Left ventricle myocardium superior (tissue), 1 donor: Measurements from ENCODE around the gene AIFM1. TPM values are rescaled to one million over a fixed set of nuclear protein-coding genes. Genes with fewer than 3 reads are reported as not detected.
A peak's percentile ranks its signal among the peaks of the same experiment; 100 is the strongest.

Experiments
- ATAC-seq: fragments of 200-7000 bp; cut with Tn5 transposase; one replicate; pipeline ENCODE4 v1.9.1; 2020; ENCODE audit warnings: mild to moderate bottlenecking, moderate library complexity
- DNase-seq: peaks from one replicate; pipeline ENCODE4 v3.0.0-alpha.2; 2020
- intact Hi-C: fragments of 100-400 bp; cut with micrococcal nuclease; formaldehyde crosslinking; loops from one replicate; pipeline ENCODE4 v1.11.0; 2022
- total RNA-seq: library from RNA; stranded (reverse); fragmentation: NEBNext Ultra II Directional; extraction: Animal tissue kit (Norgen Biotek cat#: 25700); gene quantifications from one replicate; pipeline ENCODE4 v1.2.1, GENCODE V29; 2021
- donor health status: DM: no; HTN: yes; CAD: no; lungs with severe emphysema.

Gene AIFM1
- total RNA-seq, 1 donor from 2014 or later: 134 TPM

DNA sequence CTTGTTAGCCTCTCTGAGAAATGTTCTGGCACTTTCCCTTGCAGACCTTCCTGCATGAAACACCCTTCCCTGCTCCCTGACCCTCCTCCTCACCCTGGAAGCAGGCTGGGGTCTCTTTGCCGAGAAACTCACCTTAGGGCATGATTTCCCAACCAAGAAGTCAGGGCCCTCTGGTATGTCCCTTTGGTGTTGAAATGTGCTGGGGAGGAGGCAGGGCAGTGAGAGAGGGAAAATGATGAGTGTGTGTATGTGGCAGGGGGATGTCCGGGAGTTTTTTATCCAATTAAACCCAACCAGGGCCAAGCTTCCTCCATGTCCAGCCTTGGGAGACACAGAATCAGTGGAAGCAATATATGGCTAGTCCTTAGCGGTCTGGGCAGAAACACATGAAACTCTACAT is 60.4 kb downstream of the AIFM1 start:
- no peak for ATAC-seq
- intact Hi-C loops: no loop called here
- DNase-seq: no peak

DNA sequence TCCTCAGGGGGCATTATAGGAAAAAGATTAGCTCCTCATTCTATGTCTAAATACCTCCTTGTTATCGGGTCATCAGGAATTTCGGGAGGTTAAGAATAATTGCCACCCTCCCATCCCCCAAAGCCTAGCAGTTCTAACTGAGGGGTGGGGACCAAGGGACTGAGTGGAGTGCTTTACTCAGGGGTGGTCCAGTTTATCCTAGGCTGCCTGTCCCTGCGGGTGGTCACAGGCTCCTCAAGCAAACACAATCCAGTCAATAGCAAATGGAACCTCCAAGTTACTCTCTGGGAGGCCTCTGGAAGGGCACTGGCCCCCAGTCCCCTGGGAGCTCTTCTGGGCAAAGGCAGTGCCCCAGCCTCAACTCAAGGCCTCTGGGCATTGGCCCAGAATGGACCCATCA is 62.0 kb downstream of the AIFM1 start:
- intact Hi-C loops: no loop called here
- no peak for DNase-seq

DNA sequence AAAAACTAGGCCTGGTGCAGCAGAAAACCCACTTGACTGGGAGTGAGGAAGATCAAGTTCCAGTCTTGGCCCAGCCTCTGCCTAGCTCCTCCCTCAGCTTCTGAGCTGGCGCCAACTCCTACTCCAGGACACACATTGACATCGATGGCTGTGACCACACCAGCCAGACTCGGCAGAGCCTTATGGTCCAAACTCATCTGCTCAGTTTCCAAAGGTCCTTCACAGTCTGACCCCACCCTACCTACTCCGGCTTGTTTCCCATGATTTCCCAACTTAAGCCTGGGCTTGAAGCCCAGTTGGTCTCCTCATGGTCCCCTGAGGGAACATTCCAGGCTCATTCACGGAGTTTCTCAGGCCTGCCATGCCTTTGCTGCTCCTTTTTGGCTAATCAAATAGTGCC is 65.5 kb downstream of the AIFM1 start:
- intact Hi-C loops: no loop called here
- DNase-seq: peak; percentile 81
- ATAC-seq: peak; percentile 96

More for the DNA sequence above, 62.0 kb downstream of the AIFM1 start:
- no peak for ATAC-seq

DNA sequence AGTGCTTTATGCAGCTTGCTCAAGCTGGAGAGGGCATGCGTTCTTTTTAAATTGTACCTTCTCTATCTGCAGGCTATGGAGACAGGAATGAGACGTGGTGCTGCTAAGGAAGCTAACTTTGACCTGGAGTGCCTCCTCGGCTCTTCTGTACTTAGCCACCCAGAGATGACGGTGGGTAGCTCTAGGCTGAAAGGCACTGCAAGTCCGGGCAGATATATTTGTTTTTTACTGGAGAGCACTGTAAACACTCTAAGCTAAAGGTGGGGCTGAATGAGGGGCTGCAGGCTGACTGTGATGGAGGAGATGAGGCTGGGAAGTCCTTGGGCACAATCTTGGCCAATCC is 67.5 kb downstream of the AIFM1 start:
- DNase-seq (no peak), ATAC-seq (no peak)
- intact Hi-C loops: no loop called here

DNA sequence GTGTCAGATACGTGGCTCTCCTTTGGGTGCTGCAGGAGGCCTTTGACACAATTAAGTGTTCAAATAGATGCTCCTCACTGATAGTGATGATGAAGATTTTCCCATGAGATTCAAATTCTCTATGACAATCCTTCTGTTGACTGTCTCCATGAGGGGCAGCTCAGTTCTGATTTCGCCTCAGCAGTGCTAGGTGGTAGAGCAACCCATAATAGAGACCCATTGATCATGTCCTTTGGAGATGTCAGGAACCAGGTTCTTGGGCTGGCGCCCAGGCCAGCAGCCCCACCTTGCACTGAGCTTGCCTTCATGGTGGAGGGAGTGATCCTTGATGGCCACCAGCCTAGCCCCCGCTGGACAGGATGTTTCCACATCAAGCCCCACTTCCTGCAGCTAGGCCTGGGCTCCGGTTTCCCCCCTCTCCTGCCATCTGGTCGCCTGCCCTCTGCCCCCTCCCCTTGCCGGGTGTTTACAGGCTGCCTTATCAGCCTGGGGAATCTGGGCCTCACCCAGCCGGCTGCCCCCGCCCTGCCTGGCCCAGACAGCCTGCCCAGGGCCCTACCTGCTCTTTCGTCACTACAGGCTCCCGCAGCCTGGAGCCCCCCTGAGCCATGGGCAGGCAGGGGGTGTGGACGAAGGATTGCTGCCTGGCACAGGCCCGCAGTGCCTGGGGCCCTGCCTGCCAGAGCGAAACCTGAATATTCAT is 68.0 kb downstream of the AIFM1 start:
- intact Hi-C loops: no loop called here
- ATAC-seq (peak; percentile 14), DNase-seq (peak; percentile 38)

DNA sequence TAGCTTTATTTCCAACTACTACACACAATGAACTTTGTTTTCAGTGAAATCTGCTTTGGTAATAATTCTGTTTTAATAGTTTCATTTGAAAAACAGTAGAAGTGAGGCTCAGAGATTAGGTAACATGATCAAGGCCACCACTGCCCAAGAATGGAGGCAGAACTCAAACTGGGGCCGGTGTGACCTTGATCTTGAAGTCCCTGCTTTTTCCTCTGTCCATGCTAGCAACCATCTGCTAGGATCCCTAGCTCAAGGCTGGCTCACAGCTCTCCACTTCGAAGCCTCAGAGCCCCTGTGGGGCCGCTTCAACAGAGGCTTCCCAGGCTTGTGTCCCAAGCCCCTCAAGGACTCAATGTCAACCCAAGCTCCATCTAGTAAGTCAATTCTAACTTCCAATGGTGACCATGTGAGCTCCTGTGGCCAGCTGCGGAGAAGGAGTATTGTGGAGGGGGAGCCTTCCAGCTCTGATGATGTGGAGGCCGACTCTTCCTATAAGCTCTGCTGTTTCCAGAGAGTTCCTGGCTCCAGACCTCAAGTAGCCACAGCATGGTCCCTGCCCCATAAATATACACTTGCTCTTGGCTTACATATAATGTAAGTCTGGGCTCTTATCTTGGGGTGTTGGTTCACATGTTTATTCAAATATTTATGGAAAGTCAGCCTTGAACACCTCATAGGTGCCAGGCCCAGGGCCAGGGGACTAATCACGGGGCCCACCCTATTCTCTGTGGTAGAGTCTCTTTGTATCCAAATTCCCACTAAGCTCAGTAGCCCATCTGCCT is 70.2 kb downstream of the AIFM1 start:
- intact Hi-C loops: no loop called here
- DNase-seq (no peak), ATAC-seq (no peak)

DNA sequence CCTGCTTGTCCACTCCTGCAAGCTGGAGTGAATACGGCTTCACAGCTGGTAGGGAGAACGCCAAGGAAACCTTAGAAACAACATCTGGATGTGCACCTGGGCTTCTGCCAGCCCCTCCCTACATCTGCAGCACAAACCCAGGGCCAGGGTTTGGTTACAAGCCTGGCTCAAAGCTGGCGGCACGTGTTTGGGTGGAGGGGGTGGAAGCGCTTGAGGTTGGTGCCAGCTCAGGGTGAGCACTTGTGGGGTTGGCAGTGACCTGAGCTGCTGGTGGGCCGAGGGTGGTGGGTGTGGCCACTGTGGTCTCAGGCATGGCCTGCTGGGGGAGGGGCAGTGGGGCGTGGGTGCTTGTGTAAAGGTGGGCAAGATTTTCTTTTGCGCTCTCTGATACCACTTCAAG is 70.9 kb downstream of the AIFM1 start:
- ATAC-seq (no peak), DNase-seq (no peak)
- intact Hi-C loops: no loop called here

DNA sequence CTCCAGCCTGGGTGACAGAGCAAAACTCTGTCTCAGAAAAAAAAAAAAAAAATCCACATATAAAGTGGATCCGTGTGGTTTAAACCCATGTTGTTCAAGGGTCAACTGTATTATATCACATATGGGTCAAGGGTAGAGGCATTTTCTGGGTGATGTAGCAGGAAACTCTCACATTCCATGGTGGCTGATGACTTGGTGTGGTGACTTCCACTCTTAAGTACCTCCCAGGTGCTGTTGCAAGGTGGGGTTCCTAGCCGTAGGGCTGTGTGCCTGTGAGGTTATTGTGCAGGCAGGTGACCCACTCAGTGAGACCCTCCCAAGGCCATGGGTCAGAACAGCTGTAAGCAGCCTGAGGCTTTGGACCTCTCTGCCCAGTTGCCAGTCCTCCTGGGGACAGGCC is 72.4 kb downstream of the AIFM1 start:
- DNase-seq: no peak
- intact Hi-C loops: no loop called here
- ATAC-seq: no peak

DNA sequence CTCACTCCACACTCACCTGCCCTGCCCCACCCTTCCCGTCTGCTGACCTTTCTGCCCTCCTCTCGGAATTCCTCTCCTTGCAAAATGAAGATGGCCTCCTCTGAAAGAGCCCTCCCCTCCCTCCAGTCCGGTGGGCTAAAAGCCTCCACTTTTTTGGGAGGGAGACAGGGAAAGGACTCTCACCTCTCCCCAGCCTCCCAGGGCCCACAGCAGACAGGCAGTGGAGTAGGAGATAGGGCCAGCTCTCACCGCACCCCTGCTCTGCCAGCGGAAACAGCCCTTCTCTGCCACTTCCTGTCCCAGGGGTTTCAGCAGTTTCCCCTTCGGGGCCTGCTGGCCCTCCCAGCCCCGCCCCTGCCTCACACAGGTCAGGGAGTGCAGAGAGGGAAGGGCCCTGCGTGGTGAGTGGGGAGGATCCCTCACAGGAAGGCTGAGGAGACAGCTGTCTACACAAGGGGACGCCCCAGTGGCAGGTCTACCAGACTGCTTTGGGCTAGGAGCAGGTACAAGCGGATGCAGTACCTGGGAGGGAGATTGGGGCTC is 73.6 kb downstream of the AIFM1 start:
- intact Hi-C loops: no loop called here
- ATAC-seq: peak; percentile 63
- DNase-seq: peak; percentile 47

DNA sequence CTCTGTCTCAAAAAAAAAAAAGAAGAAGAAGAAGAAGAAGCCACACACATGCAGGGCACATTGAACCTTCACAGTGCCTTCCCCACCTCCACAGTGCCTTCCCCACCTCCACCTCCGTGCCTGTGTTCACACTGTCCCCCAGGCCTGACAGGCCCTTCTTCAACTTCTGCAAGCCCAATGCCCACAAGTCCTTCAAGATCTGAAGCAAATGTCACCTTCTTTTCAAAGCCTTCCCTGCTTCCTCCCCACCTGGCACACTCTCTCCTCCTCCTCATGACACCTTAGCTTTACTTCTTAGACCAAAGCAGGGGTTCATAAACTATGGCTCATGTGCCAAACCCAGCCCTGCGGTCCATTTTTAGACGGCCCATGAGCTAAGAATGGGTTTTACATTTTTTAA is 75.3 kb downstream of the AIFM1 start:
- intact Hi-C loops: no loop called here
- DNase-seq (no peak), ATAC-seq (no peak)

DNA sequence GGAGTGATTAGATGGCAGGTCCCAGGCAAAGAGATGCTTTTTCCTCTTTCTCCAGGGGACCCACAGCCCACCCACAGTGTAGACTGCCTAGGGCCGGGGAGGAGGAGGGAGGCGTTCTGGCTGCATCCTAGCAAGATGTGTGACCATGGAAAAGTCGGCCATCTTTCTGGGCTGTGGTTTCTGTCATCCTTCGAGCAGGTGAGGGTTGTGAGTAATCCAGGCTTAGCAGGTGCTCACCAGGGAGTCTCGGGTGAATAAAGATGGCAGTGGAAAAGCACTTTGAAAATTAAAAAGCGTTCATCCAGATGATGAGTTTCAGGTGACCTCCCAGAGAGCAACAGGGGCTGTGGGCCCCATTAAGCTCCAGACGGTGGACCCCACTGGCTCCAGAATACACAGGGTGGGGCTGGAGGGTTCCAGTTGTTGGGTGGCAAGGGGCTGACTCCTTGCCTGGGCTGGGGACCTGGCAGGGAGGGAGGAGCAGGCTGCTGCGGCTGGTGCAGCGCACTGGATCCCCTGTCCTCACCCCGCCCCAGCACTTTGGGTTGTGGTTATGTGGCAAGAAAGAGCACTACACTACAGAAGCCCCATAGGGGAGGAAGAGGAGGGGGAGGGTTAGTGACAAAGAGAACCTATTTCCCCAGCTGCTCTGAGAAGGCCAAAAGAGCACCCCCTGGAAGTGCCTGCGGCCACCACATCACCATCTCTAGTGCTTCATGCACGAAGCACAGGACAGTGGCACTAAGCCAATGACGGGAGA is 79.0 kb downstream of the AIFM1 start:
- no peak for DNase-seq
- intact Hi-C loops: loop anchor here (10.0 kb wide), 1 partner anchor 108 kb away; no protein-coding TSS in a partner anchor
- peak; percentile 23 for ATAC-seq

DNA sequence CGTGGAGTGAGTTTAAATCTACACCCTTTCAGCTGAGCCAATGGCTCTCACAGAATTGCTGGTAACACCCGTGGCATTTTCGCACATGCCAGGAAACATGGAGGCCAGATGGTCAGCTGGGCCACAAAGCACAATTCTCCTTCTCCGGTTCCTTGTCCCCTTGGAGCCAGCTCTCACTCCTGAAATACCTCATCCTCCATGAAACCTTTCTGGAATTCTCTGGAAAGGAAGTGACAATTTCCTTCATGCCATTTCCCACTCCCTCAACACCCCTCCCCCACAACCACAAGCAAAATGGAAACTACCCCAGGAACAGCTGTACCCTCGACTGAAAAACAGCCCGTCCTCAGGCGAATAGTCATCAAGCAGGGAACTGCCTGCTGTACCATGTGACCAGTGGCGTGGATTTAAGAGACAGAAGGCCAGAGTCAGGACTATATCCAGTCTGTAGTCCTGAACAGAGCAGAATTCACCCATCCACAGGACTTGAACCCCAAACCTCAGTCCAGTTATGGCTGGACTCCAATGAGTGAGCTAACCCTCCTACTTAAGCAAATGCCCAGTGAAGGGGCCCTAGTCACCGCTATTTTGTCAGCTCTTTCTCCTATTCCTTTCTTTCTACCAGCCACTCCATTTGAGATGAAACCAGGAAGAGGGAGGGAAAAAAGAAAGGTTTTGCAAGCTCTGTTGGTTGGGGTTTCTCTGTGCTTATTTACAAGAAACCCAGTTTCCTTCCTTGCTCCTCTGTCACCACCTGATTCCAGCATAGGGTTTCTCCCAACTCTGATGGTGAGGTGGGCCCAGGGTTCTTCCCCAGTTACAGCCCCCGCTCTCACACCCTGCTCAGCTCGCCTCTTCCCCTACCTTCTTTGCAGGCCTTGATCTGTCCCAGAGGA is 79.8 kb downstream of the AIFM1 start:
- ATAC-seq (no peak), DNase-seq (no peak)
- intact Hi-C loops: loop anchor here (10.0 kb wide), 1 partner anchor 109 kb away; no protein-coding TSS in a partner anchor

DNA sequence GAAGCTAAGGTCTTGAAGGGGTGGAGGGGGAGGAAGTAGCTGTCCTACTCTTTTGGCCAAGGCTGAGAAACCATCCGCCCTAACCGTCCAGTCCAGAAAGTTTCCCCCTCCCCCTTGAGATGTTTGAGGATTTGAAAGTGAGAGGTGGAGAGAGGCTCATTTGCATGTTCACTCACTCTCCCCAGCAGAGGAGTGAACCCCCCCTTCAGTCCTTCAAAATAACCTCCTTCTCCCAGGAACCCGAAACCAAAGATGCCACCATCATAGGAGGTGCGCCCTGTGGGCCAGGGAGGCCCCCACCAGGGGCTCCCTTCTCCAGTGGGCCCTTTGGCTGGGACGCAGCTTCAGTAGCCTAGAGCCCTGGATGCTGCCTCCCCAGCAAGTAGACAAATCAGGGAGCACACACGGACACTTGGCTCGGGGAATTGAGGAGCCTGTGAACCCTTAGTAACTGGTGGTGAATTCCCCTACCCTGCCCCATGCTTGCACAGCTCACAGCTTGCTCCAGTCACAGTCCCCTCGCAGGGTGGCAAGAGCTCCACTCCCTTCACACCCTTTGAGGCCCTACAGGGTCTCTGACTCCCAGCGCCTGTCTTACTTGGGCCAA is 80.9 kb downstream of the AIFM1 start:
- DNase-seq (no peak), ATAC-seq (no peak)
- intact Hi-C loops: loop anchor here (10.0 kb wide), 1 partner anchor 110 kb away; no protein-coding TSS in a partner anchor

DNA sequence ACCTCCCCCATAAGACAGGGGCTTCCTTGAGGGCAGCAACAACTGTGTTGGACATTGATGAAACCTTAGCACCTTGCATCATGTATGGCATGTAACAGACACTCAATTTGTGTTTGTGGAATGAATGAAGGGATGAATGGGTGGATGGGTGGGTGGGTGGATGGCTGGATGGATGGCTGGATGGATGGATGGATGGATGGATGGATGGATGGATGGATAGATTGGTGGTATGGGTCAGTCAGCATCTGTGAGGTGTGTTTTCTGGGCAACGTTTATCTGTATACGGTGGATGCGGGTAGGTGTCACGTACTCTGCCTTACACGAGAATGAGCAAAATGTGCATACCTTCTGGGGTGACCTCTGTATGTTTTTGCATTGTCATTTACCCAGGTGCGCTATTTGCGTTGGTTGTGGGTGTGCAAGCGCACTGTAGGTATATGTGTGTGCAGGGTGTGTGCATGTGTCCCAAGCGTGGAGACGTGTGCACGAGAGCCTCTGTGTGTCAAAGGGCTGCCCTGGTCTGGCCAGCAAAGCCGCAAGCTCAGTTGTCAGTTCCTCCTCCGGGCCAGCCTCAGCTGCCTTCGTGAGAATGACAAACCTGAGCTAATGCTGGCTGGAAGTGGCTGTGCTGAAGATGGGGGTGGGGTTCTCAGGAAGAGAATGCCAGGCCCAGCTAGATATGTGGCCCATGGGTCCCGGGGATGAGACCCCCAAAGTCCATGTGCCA is 81.8 kb downstream of the AIFM1 start:
- intact Hi-C loops: loop anchor here (10.0 kb wide), 1 partner anchor 111 kb away; no protein-coding TSS in a partner anchor
- no peak for DNase-seq
- no peak for ATAC-seq

DNA sequence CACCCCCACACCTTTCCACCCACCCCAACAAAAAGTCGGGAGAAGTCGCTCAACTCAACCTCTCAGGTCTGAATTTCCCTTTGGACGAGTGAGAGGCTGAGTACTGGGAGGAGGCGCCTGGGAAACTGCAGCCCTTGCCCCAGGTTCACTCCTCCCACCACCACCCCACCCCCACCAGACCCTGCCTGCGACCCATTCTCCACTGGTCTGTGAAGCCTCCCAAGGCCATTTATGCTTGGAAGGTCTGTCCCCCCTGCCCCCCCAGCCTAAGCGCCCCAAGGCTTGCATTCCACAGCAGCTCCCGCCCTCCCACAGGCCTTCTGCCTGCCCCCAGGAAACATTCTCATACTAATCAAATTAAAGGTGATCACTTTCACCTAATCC is 82.5 kb downstream of the AIFM1 start:
- no peak for DNase-seq
- intact Hi-C loops: loop anchor here (10.0 kb wide), 1 partner anchor 112 kb away; no protein-coding TSS in a partner anchor
- no peak for ATAC-seq

DNA sequence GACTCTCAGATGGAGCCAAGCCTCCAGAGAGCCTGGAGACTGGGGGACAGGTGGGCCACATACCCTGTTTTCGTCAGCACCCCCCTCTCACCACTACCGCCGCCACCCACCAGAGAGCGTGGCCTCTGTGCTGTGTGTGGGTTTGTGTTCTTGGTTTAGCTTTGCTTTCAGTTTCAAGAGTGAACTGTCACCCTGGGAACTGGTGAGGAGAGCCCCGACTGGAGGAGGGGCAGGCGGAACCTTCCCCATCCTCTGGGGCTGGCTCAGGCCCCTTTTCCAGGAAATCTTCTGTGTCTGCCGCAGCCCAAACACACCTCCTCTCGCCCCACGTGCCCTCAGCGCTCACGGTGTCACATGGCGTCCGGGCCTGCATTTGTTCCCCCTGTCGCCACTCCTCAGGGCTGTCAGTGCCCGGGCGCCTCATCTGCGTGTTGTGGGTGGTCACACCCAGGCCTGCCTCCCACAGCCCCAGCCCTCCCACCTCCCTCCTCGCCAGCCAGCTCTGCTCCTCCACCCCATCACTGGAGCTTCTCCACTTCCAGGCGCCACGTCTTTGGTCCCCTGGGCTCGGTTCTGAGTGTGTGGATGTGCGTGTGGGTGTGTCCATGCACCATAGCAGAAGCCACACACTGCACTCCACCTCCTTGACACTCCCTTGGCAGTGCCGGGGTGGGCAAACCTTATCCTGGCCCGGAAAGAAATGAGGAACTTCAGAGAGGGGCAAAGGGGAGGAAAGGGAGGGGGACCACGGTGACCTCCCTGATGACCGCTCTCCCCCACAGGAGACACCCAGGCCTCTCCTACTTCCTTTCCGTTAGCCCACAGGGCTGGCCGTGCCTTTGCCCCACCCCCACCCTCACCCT is 83.2 kb downstream of the AIFM1 start:
- ATAC-seq: peak; percentile 70
- intact Hi-C loops: loop anchor here (10.0 kb wide), 1 partner anchor 112 kb away; no protein-coding TSS in a partner anchor
- peak; percentile 48 for DNase-seq
